Urinary bladder (tissue), 4 donors: ENCODE data around the gene FKBP5. TPM values are rescaled to one million over a fixed set of nuclear protein-coding genes. Genes with fewer than 3 reads are reported as not detected.
A peak's percentile ranks its signal among the peaks of the same experiment; 100 is the strongest.

Experiments used
- DNase-seq: peaks from one replicate; pipeline ENCODE4 v3.0.0-alpha.2; 2015; ENCODE audit errors: extremely low spot score
- H3K27ac ChIP-seq: one replicate; pipeline ENCODE4 v1.5.1; 2013; ENCODE audit warnings: low read depth, mild to moderate bottlenecking, moderate library complexity
- H3K36me3 ChIP-seq: one replicate; pipeline ENCODE4 v1.6.1; 2013; ENCODE audit warnings: mild to moderate bottlenecking, moderate library complexity; ENCODE audit not compliant: insufficient read depth
- H3K4me1 ChIP-seq: one replicate; pipeline ENCODE4 v1.6.1; 2013; ENCODE audit warnings: mild to moderate bottlenecking, moderate library complexity; ENCODE audit not compliant: insufficient read depth
- H3K4me3 ChIP-seq: one replicate; pipeline ENCODE4 v1.5.1; 2013; ENCODE audit warnings: low read depth, low read length
- WGBS: extraction: QIAGEN DNeasy Blood & Tissue Kit; methylation state at CpG from one replicate; pipeline ENCODE4 v1.1.7; 2013; 5-methylcytosine and 5-hydroxymethylcytosine counted together
- polyA plus RNA-seq: library from polyadenylated mRNA; stranded (reverse); fragments of 200-250 nt; gene quantifications from one replicate; pipeline ENCODE4 v1.2.3, GENCODE V29; 2013
- total RNA-seq: library from RNA; depleted of rRNA; stranded (reverse); fragments of >200 nt; gene quantifications from one replicate; pipeline ENCODE4 v1.2.3, GENCODE V29; 2014
- donor health status: healthy with polysubstance abuse.
- donor health status: healthy.

FKBP5 gene
- total and polyA plus RNA-seq, 2 donors, result 5.6 to 236 TPM

GRCh38 chr6:35727935-35728682 lies 39.4 kb upstream of the FKBP5 start:
- Histone ChIP-seq H3K36me3 (no peaks in the 10 kb centered on the region), H3K27ac (peak overlapping the region; percentile 99), H3K4me1 (peaks cover 4% of the 10 kb centered on the region), H3K4me3 (peak overlapping the region; percentile 29)
- WGBS, result 2% methylated on average over 57 of the region's 57 CpGs
- peak; percentile 78 for DNase-seq

- H3K27ac ChIP-seq, result peak overlapping the region; percentile 99
- H3K36me3 ChIP-seq, result no peaks in the 10 kb centered on the region
- H3K4me1 ChIP-seq, result peaks cover 4% of the 10 kb centered on the region
- DNase-seq, result peak; percentile 73
- H3K4me3 ChIP-seq, result peak overlapping the region; percentile 29
- 5% methylated on average over 29 of the region's 29 CpGs for WGBS
Observed at GRCh38 chr6:35727231-35727934, 38.7 kb upstream of the FKBP5 start.

- Histone ChIP-seq H3K4me1 (peaks cover 4% of the 10 kb centered on the region), H3K27ac (peak overlapping the region; percentile 99), H3K4me3 (no peak overlapping the region), H3K36me3 (no peaks in the 10 kb centered on the region)
- DNase-seq, result no peak
- 50% methylated on average over 11 of the region's 11 CpGs for WGBS
Observed at GRCh38 chr6:35725721-35726438, 37.2 kb upstream of the FKBP5 start.

GRCh38 chr6:35725081-35725708 lies 36.5 kb upstream of the FKBP5 start:
- H3K4me1 ChIP-seq, result peaks cover 4% of the 10 kb centered on the region
- 72% methylated on average over 5 of the region's 5 CpGs for WGBS
- no peak for DNase-seq
- no peak overlapping the region for H3K4me3 ChIP-seq
- H3K27ac ChIP-seq, result peak overlapping the region; percentile 99
- H3K36me3 ChIP-seq, result no peaks in the 10 kb centered on the region

GRCh38 chr6:35724471-35724870 lies 35.8 kb upstream of the FKBP5 start:
- H3K36me3 ChIP-seq, result no peaks in the 10 kb centered on the region
- H3K27ac ChIP-seq, result no peak overlapping the region
- no peak overlapping the region for H3K4me3 ChIP-seq
- no peak for DNase-seq
- H3K4me1 ChIP-seq, result peaks cover 4% of the 10 kb centered on the region
- 80% methylated on average over 2 of the region's 2 CpGs for WGBS

- no peak overlapping the region for H3K4me3 ChIP-seq
- no peaks in the 10 kb centered on the region for H3K36me3 ChIP-seq
- WGBS, result 94% methylated on average over 4 of the region's 4 CpGs
- no peak for DNase-seq
- peaks cover 3% of the 10 kb centered on the region for H3K4me1 ChIP-seq
- no peak overlapping the region for H3K27ac ChIP-seq
Observed at GRCh38 chr6:35724059-35724458, 35.3 kb upstream of the FKBP5 start.

GRCh38 chr6:35723587-35723986 lies 34.9 kb upstream of the FKBP5 start:
- 90% methylated on average over 2 of the region's 2 CpGs for WGBS
- Histone ChIP-seq H3K4me3 (no peak overlapping the region), H3K36me3 (no peaks in the 10 kb centered on the region), H3K4me1 (peaks cover 3% of the 10 kb centered on the region), H3K27ac (no peak overlapping the region)
- DNase-seq, result no peak

GRCh38 chr6:35722121-35722761 lies 33.5 kb upstream of the FKBP5 start:
- no peak for DNase-seq
- Histone ChIP-seq H3K27ac (no peak overlapping the region), H3K4me3 (no peak overlapping the region), H3K4me1 (peaks cover 3% of the 10 kb centered on the region), H3K36me3 (no peaks in the 10 kb centered on the region)
- WGBS, result 58% methylated on average over 10 of the region's 10 CpGs

- Histone ChIP-seq H3K4me3 (no peak overlapping the region), H3K36me3 (no peaks in the 10 kb centered on the region), H3K4me1 (no peaks in the 10 kb centered on the region), H3K27ac (peak overlapping the region; percentile 34)
- 21% methylated on average over 21 of the region's 21 CpGs for WGBS
- DNase-seq, result no peak
Observed at GRCh38 chr6:35719830-35720733, 31.4 kb upstream of the FKBP5 start.

- Histone ChIP-seq H3K4me3 (no peak overlapping the region), H3K27ac (no peak overlapping the region), H3K36me3 (no peaks in the 10 kb centered on the region), H3K4me1 (no peaks in the 10 kb centered on the region)
- 39% methylated on average over 5 of the region's 5 CpGs for WGBS
- DNase-seq, result no peak
Observed at GRCh38 chr6:35719404-35719829, 30.7 kb upstream of the FKBP5 start.

GRCh38 chr6:35718911-35719381 lies 30.2 kb upstream of the FKBP5 start:
- no peak overlapping the region for H3K4me3 ChIP-seq
- 66% methylated on average over 2 of the region's 2 CpGs for WGBS
- no peaks in the 10 kb centered on the region for H3K4me1 ChIP-seq
- DNase-seq, result no peak
- H3K27ac ChIP-seq, result no peak overlapping the region
- no peaks in the 10 kb centered on the region for H3K36me3 ChIP-seq

- WGBS, result 83% methylated on average over 4 of the region's 4 CpGs
- no peak for DNase-seq
- Histone ChIP-seq H3K4me3 (no peak overlapping the region), H3K4me1 (no peaks in the 10 kb centered on the region), H3K27ac (no peak overlapping the region), H3K36me3 (no peaks in the 10 kb centered on the region)
Observed at GRCh38 chr6:35718375-35718736, 29.6 kb upstream of the FKBP5 start.
